Tibial artery (tissue), 4 donors: Measurements from ENCODE around the gene CBS.

Experiments
- DNase-seq, 2 donors: peaks; one replicate each; pipeline ENCODE4 v3.0.0-alpha.2; 2019
- H3K27ac ChIP-seq, 2 donors: fragments of 200-600 bp; sonication (generic) in 1 of 2; 1 replicate in 1 of 2; 2 replicates in 1 of 2; pipeline ENCODE4 v1.5.1; 2018 to 2019; ENCODE audit warnings: mild to moderate bottlenecking in 1 of 2
- H3K27me3 ChIP-seq, 2 donors: fragments of 200-600 bp; sonication (generic) in 1 of 2; one replicate each; pipeline versions ENCODE4 v1.5.1 to v1.6.0; 2016 to 2019
- H3K36me3 ChIP-seq, 3 donors: fragments of 200-600 bp; sonication (generic) in 2 of 3; one replicate each; pipeline ENCODE4 v1.5.1; 2016 to 2019; ENCODE audit warnings: mild to moderate bottlenecking in 2 of 3
- H3K4me1 ChIP-seq, 4 donors: fragments of 200-600 bp; sonication (generic) in 2 of 4; 1 replicate in 3 of 4; 2 replicates in 1 of 4; pipeline ENCODE4 v1.5.1; 2016 to 2019
- H3K4me3 ChIP-seq, 2 donors: fragments of 200-600 bp; sonication (generic) in 1 of 2; 1 replicate in 1 of 2; 2 replicates in 1 of 2; pipeline ENCODE4 v1.5.1; 2018 to 2019; ENCODE audit warnings: mild to moderate bottlenecking in 2 of 2
- H3K9me3 ChIP-seq, 3 donors: fragments of 200-600 bp; sonication (generic) in 1 of 3; one replicate each; pipeline ENCODE4 v1.5.1; 2016 to 2019
- CTCF ChIP-seq, 2 experiments: fragments of 200-600 bp in 1 of 2; fragments of 450-650 bp in 1 of 2; IDR thresholded peaks; one replicate each; pipeline ENCODE4 v1.5.1; 2017 to 2019; ENCODE audit warnings: antibody characterized with exemption in 2 of 2, mild to moderate bottlenecking in 1 of 2, moderate library complexity in 1 of 2
- intact Hi-C: fragments of 100-400 bp; cut with DNase I; formaldehyde crosslinking; loops from one replicate; pipeline ENCODE4 v1.15.0; 2023; ENCODE audit warnings: low total_unique reads

Gene CBS

GRCh38 chr21:43024439-43025136 is 51.0 kb downstream of the CBS start:
- DNase-seq: no peak
- no peak for TF ChIP-seq CTCF (IDR thresholded peaks at IDR 0.05)

DNA sequence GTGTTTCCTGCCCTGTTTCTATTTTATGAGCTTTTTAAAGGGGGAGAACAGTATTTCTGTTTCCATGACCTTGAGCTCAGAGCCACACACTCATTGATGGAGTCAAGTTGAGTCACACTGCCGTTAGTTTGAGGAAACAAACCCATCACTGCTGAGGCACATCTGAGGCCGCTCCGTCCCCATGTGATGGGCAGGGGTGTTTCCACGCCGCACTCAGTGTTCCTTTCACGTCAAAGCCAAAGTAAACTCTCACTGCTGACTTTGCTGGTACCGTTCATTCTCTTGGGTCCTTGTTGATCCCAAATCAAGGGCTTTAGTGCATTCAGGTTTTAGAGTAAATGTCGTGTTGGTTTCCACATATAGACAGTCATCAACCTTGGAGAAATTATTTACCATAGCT is 52.5 kb downstream of the CBS start:
- peaks cover 23 to 79% (median 50%) of the 10 kb centered on the region in 3 donors for H3K36me3 ChIP-seq

More at GRCh38 chr21:43024439-43025136, 51.0 kb downstream of the CBS start:
- Histone ChIP-seq H3K36me3 (peaks cover 24 to 86% (median 55%) of the 10 kb centered on the region in 3 donors), H3K9me3 (no peaks in the 10 kb centered on the region), H3K27me3 (no peaks in the 10 kb centered on the region), H3K4me1 (no peaks in the 10 kb centered on the region), H3K27ac (no peak overlapping the region), H3K4me3 (no peak overlapping the region)
- intact Hi-C loops: no loop called here

GRCh38 chr21:43021756-43022600 is 53.7 kb downstream of the CBS start:
- no peak overlapping the region for H3K4me3 ChIP-seq
- H3K9me3 ChIP-seq: no peaks in the 10 kb centered on the region
- DNase-seq: no peak
- intact Hi-C loops: no loop called here
- no peak overlapping the region for H3K27ac ChIP-seq
- peaks cover 25 to 79% (median 61%) of the 10 kb centered on the region in 3 donors for H3K36me3 ChIP-seq
- no peaks in the 10 kb centered on the region for H3K4me1 ChIP-seq
- H3K27me3 ChIP-seq: no peaks in the 10 kb centered on the region
- TF ChIP-seq CTCF (IDR thresholded peaks at IDR 0.05): no peak

More for the DNA sequence above, 52.5 kb downstream of the CBS start:
- Histone ChIP-seq H3K9me3 (no peaks in the 10 kb centered on the region), H3K4me1 (no peaks in the 10 kb centered on the region), H3K27me3 (no peaks in the 10 kb centered on the region), H3K27ac (no peak overlapping the region), H3K4me3 (no peak overlapping the region)
- TF ChIP-seq CTCF (IDR thresholded peaks at IDR 0.05): no peak
- DNase-seq: no peak
- intact Hi-C loops: no loop called here

DNA sequence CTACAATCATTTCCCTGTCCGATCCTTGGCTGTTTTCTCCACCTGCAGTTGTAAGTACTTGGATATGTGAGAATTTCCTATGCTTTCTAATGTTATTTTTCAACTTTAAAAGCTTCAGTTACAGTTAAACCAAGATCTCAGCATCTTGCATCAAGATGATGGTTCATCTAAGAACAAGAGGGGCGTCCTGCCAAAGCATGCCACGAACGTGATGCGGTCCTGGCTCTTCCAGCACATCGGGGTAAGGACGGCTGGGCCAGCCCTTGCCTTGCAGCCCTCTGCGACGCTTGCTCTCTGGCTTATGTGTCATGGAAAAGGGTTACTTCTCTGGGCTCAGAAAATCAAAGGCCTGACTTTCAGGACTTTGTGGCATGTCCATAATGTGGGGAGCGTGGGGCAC is 54.4 kb downstream of the CBS start:
- H3K36me3 ChIP-seq: peaks cover 33 to 85% (median 69%) of the 10 kb centered on the region in 3 donors

DNA sequence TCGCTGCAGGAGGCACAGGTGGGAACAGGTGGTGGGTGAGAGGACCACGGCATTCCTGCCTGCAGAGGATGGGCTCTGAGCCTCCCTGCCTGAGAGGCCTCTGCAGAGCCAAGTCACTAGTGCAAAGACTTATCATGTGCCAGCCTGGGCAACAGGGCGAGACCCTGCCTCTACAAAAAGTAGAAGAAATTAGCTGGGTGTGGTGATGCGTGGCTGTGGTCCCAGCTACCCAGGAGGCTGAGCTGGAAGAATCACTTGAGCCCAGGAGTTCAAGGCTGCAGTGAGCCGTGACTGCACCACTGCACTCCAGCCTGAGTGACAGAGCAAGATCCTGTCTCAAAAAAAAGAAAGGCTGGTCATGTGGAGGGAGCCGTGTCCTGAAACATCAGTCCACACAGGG is 54.9 kb downstream of the CBS start:
- H3K9me3 ChIP-seq: no peaks in the 10 kb centered on the region
- no peak for TF ChIP-seq CTCF (IDR thresholded peaks at IDR 0.05)
- no peak overlapping the region for H3K4me3 ChIP-seq
- H3K27ac ChIP-seq: no peak overlapping the region
- H3K27me3 ChIP-seq: no peaks in the 10 kb centered on the region
- H3K4me1 ChIP-seq: no peaks in the 10 kb centered on the region
- no peak for DNase-seq
- peaks cover 37 to 88% (median 70%) of the 10 kb centered on the region in 3 donors for H3K36me3 ChIP-seq
- intact Hi-C loops: no loop called here

More for the DNA sequence above, 54.4 kb downstream of the CBS start:
- Histone ChIP-seq H3K27me3 (no peaks in the 10 kb centered on the region), H3K4me1 (no peaks in the 10 kb centered on the region), H3K4me3 (no peak overlapping the region), H3K9me3 (no peaks in the 10 kb centered on the region), H3K27ac (no peak overlapping the region)
- intact Hi-C loops: no loop called here
- TF ChIP-seq CTCF (IDR thresholded peaks at IDR 0.05): no peak
- no peak for DNase-seq
